GM19351 (cell line): ENCODE results near the gene SLC35G6.
A peak's percentile ranks its signal among the peaks of the same experiment; 100 is the strongest.
"Not testable (repeated sequence)": the region's sequence is repeated elsewhere in the genome, so short reads cannot be mapped to it uniquely, and the experiment has no call there.

ENCODE experiments used
- ATAC-seq: cut with Tn5 transposase; IDR thresholded peaks from one replicate; pipeline ENCODE4 v1.9.1; 2021; ENCODE audit warnings: mild to moderate bottlenecking, moderate library complexity; ENCODE audit not compliant: unreplicated experiment

Gene SLC35G6

GRCh38 chr17:7477392-7478275 lies 3.6 kb upstream of the SLC35G6 start:
- no peak for ATAC-seq

- ATAC-seq, result no peak
Observed at GRCh38 chr17:7478276-7479212, 2.7 kb upstream of the SLC35G6 start.

GRCh38 chr17:7479213-7480088 lies 1.8 kb upstream of the SLC35G6 start, which contains the start of gene ZBTB4:
Gene ZBTB4, minus strand, starts transcription at chr17:7479631. Its CDS starts 12,830 bp downstream, at chr17:7466801.
- no peak for ATAC-seq

GRCh38 chr17:7480089-7480384 lies 1.2 kb upstream of the SLC35G6 start:
- ATAC-seq, result no peak

- ATAC-seq, result not testable (repeated sequence)
Observed at GRCh38 chr17:7481842-7482741, 846 bp downstream of the SLC35G6 start.

GRCh38 chr17:7482742-7483088 lies 1.5 kb downstream of the SLC35G6 start:
- not testable (repeated sequence) for ATAC-seq

- peak; percentile 32 for ATAC-seq
Observed at GRCh38 chr17:7483255-7484066, 2.2 kb downstream of the SLC35G6 start.

- peak; percentile 60 for ATAC-seq
Observed at GRCh38 chr17:7484067-7484918, 3.0 kb downstream of the SLC35G6 start, which contains the start of gene POLR2A. Gene POLR2A, plus strand, starts transcription at chr17:7484366.

- ATAC-seq, result no peak
Observed at GRCh38 chr17:7484919-7485377, 3.7 kb downstream of the SLC35G6 start.

- no peak for ATAC-seq
Observed at GRCh38 chr17:7486181-7486580, 4.9 kb downstream of the SLC35G6 start.

GRCh38 chr17:7490144-7490543 lies 8.9 kb downstream of the SLC35G6 start:
- ATAC-seq, result no peak

GRCh38 chr17:7491583-7491982 lies 10.3 kb downstream of the SLC35G6 start:
- no peak for ATAC-seq

GRCh38 chr17:7493941-7494340 lies 12.7 kb downstream of the SLC35G6 start:
- ATAC-seq, result no peak

- ATAC-seq, result no peak
Observed at GRCh38 chr17:7495906-7496434, 14.7 kb downstream of the SLC35G6 start.

GRCh38 chr17:7496470-7497183 lies 15.4 kb downstream of the SLC35G6 start:
- ATAC-seq, result no peak

GRCh38 chr17:7497228-7497627 lies 16.0 kb downstream of the SLC35G6 start:
- no peak for ATAC-seq

- ATAC-seq, result no peak
Observed at GRCh38 chr17:7497636-7498035, 16.4 kb downstream of the SLC35G6 start.
